Middle frontal gyrus (tissue), 1 donor: ENCODE data around the gene GGCT.

Experiments used
- DNase-seq: peaks from one replicate; pipeline ENCODE4 v3.0.0-alpha.2; 2015; ENCODE audit warnings: low spot score; ENCODE audit errors: extremely low spot score

The GGCT gene

DNA sequence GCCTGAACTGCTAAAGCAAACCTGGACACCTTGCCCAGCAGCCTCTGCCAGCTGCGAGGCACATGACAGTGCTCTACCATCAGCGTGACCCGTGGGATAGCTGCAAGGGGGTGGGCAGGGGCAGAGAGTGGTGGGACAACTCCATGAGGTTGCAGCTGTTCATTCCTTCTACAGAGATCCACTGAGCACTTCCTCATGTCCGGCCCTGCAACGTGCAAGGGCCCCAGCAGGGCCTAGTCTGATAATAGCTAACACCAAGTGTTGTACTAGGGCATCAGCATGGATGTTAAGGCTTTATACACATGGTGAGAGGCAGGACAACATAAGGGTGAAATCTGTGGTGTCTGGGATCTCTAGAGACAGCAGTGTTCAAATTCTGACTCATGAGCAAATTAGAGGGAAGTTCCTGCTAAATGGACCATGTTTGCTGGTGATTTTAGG, 40.4 kb downstream of the GGCT start:
- DNase-seq, result no peak

DNA sequence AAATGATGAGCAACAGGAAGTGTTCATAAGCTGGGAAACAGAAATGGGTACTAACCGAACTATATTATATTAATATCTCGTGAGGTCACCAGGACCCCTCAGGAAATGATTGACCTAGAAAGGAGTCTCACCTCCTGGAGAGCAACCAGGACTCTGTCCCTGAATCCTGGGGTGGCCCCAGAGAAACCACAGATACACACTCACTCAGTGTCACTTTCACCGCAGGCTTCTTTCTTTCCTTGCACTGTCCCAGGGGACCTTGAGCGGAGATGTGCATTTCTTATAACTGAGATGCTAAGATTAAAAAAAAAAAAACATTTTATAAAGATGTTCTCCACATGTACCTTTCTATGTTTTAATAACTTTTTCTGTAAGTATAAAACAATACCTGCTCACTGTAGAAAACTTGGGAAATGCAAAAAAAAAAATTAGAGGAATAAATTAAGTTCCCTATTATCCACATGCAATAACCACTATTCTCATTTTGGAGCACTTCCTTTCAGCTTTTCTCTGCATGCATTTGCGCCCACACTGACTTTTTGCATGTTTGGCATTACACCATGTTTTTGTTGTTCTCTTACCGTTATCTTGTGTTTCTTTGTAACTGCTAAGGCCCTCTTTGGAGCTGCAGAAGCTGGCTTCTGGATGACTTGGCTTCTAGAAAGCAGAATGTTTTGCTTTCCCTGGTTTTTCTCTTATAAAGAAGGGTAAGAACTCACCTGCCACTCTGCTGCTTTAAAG, 41.1 kb downstream of the GGCT start:
- no peak for DNase-seq

DNA sequence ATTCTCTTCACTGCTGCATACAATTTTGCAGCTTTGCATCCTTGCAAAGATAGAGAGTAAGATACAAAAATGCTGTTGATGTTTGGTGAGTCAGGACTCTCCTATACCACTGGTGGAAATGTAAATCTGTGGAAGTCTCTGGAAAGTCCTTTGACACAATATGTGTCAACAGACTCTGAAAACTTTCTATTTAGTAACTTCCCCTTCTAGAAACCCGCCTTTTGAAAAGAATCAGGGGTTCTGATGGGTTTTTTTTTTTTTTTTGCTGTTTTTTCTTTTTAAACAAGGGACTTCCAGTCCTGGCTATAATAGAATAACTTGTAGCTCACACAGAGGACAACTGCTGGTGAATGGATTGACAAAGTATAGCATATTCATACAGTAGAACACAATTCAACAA, 42.5 kb downstream of the GGCT start:
- no peak for DNase-seq

DNA sequence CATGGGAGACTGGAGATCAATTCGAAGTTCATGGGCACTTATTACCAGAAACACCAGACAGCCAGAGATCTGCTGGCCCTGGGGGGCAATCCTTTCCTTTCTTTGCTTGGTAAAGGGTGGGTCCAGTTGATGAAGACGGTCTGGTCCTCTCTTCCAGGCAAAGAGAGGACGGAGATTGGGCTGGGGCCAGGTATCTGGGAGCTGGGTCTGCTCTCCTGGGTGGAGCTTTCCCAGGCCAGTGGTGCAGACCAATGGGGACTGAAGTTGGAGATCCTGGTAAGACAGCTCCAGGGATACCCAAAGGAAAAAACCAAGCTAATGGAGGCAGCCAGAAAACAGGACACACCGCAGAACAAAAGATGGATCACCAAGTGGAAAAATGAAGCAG, 44.4 kb downstream of the GGCT start:
- DNase-seq, result no peak

DNA sequence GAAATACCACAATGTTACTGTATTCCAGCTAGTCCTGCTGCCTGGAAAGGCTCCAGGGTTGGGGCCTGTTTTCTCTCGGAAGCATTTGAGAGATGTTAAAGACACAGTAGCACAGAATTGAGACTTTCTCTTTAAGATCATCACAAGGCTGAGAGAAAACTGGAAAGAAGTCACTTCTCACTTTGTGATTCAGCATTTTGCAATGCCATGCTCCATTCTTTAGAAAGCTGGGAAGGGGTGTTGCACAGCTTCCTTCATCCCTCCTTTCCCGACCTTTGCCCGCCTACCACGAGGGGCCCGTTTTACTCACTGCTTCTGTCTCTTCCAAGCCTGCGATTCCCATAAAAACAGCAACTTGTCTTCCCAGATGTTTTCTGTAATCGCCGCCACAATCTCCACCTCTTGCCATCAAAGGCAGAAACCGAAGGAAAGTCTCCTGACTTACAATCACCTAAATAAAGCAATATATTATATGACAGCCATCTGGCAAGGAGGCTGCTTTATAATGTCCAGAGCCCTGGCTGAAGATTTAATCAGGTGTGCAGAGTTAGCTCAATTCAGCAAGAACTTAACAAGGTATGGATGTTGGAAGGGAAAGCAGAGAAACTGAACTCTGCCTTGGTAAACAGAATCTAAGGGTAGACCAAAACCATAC, 44.9 kb downstream of the GGCT start:
- DNase-seq, result no peak

DNA sequence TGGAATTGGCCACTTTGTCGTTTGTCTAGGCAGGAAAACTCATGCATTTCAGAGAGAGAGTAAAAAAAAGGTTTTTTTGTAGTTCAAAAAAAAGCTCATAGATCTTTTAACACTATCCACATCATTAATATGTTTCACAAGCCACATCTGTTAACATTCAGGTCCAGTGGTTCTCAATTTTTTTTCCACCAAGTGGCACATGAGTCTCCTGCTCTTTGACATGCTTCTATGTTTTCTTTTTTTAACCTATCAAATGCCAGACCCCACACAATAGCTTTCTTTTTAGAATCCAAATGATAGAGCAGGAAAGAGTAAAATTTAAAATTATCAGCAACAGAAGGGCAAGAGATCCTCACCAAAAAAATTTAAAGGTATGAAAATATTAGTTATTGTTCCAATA, 46.3 kb downstream of the GGCT start:
- DNase-seq, result no peak

DNA sequence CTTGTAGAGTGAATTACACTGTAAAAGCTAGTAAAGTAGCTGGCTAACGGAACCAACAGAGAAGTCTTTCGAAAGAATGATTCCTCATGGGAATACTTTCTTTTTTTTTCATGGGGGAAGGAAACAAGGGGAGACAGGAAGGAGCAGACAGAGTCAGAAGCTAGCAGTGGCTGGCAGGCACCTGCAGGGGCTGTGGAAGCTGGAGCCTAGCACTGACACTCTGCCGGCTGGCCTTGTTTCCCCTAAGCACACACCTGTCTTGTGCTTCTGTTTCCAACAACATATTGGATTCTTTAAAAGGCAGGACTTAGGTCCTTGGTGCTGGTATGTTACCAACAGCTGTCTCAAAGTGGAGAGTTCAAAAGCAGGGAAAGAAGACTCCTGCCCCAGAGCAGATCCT, 50.7 kb downstream of the GGCT start:
- no peak for DNase-seq

DNA sequence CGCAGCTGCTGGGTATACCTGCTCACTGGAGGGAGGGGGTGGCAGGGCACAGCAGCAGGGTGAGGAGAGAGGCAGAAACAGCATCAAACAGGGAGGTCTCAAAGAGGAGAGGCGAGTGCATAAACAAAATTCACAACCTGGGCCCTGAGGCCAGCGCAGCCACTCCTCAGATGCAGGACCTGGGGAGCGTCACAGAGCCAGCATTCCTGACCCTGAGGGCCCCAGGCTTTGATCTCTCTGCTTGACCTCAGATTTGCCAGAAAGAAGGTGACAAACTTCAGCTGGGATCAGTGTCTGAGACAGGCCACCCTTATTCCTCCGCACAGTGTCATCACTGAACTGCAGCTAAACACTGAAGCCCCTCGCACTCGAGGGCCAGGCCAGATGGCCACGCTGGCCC, 51.6 kb downstream of the GGCT start:
- DNase-seq, result no peak

DNA sequence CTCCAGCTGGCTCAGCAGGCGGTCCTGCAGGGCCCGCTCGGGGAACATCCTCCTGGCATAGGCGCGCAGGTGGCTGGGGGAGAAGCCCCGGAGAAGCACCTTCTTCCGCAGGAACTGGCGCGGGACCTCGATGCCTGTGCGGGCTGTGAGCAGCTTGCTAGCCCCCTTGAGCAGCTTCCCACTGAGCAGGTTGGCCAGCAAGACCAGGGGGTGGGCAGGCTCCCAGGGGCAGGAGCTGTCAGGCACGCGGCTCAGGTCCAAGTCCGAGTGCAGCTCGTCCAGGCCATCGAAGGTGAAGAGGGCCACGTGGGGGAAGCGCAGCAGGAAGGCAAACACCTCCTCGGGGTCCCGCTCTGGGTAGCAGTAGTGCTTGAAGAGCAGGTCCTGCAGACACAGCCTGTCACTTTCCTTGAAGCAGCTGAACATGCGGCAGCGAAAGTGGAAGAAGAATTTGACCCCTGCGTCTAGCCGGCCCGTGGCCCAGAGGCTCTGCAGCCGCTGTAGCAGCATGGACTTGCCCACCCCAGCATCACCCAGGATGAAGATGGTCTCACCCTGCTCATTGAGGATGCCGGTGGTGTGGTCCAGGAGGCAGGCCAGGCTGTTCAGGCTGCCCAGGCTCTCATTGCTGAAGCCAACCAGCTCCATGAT, 52.2 kb downstream of the GGCT start:
- DNase-seq, result no peak

DNA sequence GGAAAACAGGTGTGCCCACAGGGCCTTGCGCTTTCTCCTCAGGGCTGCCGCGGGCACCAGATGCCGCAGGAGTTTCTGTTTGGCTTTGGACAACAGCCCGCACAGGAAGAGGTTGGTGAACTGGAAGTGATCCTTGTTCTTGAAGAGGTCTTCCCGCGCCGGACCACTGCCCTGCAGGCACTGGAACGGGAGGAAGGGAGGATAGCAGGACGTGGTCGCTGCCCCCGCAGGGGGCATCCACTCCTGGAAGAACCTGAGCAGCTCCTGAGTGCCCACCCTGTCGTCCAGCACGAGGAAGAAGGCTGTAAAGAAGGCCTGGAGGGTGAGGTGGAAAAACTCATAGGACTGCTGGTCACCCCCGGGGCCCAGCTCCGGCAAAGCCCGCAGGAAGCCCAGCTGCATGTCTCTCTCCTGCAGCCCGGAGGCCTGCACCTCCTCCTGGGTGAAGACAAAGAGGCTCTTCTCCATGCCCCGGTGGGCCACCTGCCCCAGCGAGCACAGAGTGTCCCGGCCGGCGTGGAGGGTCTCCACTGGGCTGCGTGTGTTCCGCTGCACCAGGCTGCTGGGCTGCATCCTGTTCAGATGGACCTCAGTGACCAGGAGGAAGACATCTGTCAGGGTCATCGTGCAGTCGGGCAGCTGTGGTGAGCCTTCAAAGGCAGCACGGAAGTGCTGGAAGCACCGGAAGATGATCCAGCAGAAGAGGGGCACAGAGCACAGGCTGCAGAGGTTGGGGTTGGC, 52.9 kb downstream of the GGCT start:
- no peak for DNase-seq

DNA sequence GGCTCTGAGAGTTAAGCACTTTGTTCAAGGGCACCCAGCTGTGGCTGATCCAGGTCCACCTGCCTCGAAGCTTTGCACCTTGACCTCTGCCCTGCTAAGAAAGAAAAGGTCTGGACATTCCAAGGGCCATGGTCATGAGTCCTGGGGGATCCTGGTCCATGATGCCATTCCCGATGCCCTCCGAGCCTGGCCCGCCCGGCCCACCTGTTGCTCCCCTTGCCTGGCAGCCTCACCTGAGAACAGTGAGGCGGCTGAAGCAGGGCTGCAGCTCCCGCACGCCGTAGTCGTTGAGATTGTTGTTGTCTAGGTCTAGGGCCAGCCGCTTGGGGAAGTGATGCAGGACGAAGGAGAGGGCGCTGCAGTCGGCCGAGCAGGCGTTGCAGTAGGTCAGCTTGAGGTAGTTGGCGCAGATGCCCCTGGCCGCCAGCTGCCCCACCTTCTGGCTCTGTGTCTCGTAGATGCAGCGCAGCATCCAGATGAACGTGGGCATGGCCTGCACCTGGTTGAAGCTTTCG, 53.6 kb downstream of the GGCT start:
- DNase-seq, result no peak

DNA sequence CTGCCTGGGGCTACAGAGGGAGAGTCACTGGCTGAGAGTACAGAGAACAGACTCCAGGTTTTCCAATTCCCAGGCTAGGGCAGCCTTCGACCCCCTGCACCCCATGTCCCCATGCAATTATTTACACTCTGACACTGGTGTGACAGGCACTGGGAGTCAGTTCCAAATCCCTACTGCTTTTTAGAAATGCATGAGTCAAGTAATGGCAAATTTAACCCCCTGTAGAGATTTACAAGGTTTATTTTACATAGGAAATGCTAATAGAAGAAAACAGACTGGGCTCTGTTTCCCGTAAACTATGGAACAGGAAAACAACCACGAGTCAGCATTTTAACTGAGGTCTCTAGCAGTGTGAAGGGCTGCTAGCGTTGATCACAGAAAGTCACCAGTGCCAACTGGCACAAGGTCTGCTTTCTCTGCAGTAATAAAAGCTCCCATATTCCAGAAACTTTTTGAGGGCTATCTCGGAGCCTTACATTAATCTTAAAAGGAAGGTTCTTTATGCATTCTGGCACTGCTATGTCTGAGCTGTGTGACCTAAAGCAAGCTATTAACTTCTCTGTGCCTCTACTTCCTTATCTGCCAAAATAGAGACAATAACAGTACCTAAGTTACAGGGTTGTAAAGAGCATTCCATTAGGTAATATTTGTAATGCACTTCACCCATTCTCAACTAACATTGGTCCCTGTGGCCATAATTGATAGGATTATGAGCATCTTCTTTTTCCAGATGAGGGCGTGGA, 54.2 kb downstream of the GGCT start:
- no peak for DNase-seq

DNA sequence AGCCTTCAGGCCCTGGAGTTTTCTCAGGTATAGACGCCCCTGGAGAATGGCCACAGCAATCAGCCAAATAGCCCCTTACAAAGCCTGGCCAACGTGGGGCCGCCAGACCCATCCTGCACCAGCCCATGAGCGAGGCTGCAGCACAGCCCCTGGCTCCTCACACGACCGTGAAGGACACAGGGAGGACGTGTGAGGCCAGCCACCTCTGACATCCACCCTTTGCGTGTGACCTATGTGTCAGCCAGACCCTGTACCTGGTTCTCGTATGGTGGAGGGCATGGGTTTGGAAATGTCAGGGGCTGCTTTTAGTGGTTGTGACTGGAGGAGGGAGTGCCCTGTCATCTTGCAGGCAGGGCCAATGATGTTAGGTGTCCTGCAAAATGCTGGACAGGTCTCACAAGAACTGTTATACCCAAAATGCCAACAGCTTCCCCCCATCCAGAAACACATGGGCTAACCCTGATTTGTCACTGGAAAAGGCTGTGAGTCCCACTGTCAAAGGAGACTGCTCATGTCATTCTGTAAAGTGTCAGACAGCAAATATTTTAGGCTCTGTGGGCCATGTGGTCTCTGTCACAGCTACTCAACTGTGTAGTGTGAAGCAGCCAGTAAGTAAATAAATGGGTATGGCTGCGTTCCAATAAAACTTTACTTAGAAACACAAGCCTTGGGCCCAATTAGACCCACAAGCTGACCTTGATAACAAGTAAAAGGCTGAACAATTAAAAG, 56.0 kb downstream of the GGCT start:
- DNase-seq, result no peak

DNA sequence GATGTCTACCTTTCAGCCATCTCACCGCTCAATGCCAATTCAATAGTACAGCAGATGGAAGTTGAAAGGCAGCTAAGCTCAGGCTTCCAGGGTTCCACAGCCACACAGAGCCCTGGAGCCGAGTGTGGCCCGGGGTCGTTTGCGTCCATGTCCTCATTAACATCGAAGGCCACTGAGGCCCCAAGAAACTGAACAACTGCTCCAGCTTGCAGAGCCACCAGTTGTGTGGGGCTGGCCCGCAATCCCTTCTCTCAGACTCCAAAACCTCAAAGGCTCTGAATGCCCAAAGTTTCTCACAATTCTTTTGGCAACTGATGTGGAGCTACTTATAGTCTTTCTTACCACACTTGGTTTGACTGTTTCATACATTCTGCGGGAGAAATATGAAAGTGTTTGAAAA, 57.2 kb downstream of the GGCT start:
- no peak for DNase-seq
